Kidney epithelial cell (primary cell): Measurements from ENCODE around the gene SHPK. TPM values are rescaled to one million over a fixed set of nuclear protein-coding genes. Genes with fewer than 3 reads are reported as not detected.

ENCODE experiments used
- DNase-seq: peaks from one replicate; pipeline ENCODE4 v3.0.0-alpha.2; 2010; ENCODE audit warnings: low read depth
- H3K27me3 ChIP-seq: 2 replicates; pipeline ENCODE4 v1.6.0; 2011; ENCODE audit warnings: low read length; ENCODE audit not compliant: control insufficient read depth, insufficient read depth
- H3K36me3 ChIP-seq: 2 replicates; pipeline ENCODE4 v1.5.1; 2011; ENCODE audit warnings: low read length; ENCODE audit not compliant: control insufficient read depth, insufficient read depth
- H3K4me3 ChIP-seq: 2 replicates; pipeline ENCODE4 v1.5.1; 2011; ENCODE audit warnings: low read depth, mild to moderate bottlenecking, control low read depth, low read length
- CTCF ChIP-seq: IDR thresholded peaks from 2 replicates; pipeline ENCODE4 v1.5.1; 2011; ENCODE audit warnings: mild to moderate bottlenecking, moderate library complexity, low read length, control low read depth, inconsistent platforms; ENCODE audit not compliant: insufficient read depth, poor library complexity, severe bottlenecking
- total RNA-seq: library from RNA; depleted of rRNA; stranded (reverse); fragments of >200 nt; gene quantifications from 2 replicates; pipeline ENCODE4 v1.2.3, GENCODE V29; 2015

The SHPK gene
- total RNA-seq, 1 donor from 2014 or later, result 17.5 TPM

GRCh38 chr17:3655766-3656165 lies 19.7 kb upstream of the SHPK start:
- no peak for DNase-seq
- no peaks in the 10 kb centered on the region for H3K27me3 ChIP-seq
- TF ChIP-seq CTCF, result no peak
- no peak overlapping the region for H3K4me3 ChIP-seq
- H3K36me3 ChIP-seq, result no peaks in the 10 kb centered on the region

GRCh38 chr17:3647769-3648555 lies 11.9 kb upstream of the SHPK start:
- Histone ChIP-seq H3K36me3 (no peaks in the 10 kb centered on the region), H3K4me3 (no peak overlapping the region), H3K27me3 (no peaks in the 10 kb centered on the region)
- no peak for DNase-seq
- peak; percentile 76 for TF ChIP-seq CTCF

- Histone ChIP-seq H3K4me3 (no peak overlapping the region), H3K27me3 (no peaks in the 10 kb centered on the region), H3K36me3 (no peaks in the 10 kb centered on the region)
- DNase-seq, result no peak
- TF ChIP-seq CTCF, result no peak
Measured at GRCh38 chr17:3647251-3647650, 11.2 kb upstream of the SHPK start.

GRCh38 chr17:3645310-3645709 lies 9.3 kb upstream of the SHPK start:
- Histone ChIP-seq H3K27me3 (no peaks in the 10 kb centered on the region), H3K4me3 (no peak overlapping the region), H3K36me3 (no peaks in the 10 kb centered on the region)
- TF ChIP-seq CTCF, result no peak
- DNase-seq, result no peak

GRCh38 chr17:3643889-3644349 lies 7.9 kb upstream of the SHPK start:
- Histone ChIP-seq H3K27me3 (no peaks in the 10 kb centered on the region), H3K4me3 (no peak overlapping the region), H3K36me3 (peaks cover 1% of the 10 kb centered on the region)
- no peak for TF ChIP-seq CTCF
- DNase-seq, result no peak
